Neuronal stem cell (in vitro differentiated cells): ENCODE data around the gene ROR1.

Source experiments
- DNase-seq: peaks from one replicate; pipeline ENCODE4 v3.0.0-alpha.2; 2013; ENCODE audit warnings: low spot score
- H2AFZ ChIP-seq: one replicate; pipeline ENCODE4 v1.6.1; 2013; ENCODE audit warnings: mild to moderate bottlenecking, low read length, inconsistent platforms
- H2AK5ac ChIP-seq: 2 replicates; pipeline ENCODE4 v1.6.1; 2013; ENCODE audit warnings: low read depth, mild to moderate bottlenecking, inconsistent platforms, low read length, moderate library complexity, mixed read lengths
- H2BK120ac ChIP-seq: 2 replicates; pipeline ENCODE4 v1.6.1; 2013; ENCODE audit warnings: low read depth, mild to moderate bottlenecking, inconsistent platforms, low read length, moderate library complexity, mixed read lengths
- H2BK12ac ChIP-seq: one replicate; pipeline ENCODE4 v1.6.1; 2013; ENCODE audit warnings: low read length, inconsistent platforms
- H2BK15ac ChIP-seq: 2 replicates; pipeline ENCODE4 v1.6.1; 2013; ENCODE audit warnings: mild to moderate bottlenecking, low read length, inconsistent platforms, mixed read lengths
- H2BK5ac ChIP-seq: one replicate; pipeline ENCODE4 v1.6.1; 2013; ENCODE audit warnings: inconsistent platforms, mild to moderate bottlenecking, low read length, moderate library complexity
- H3K14ac ChIP-seq: one replicate; pipeline ENCODE4 v1.6.1; 2013; ENCODE audit warnings: low read length, inconsistent platforms
- H3K18ac ChIP-seq: 2 replicates; pipeline ENCODE4 v1.6.1; 2013; ENCODE audit warnings: low read length, inconsistent platforms
- H3K23ac ChIP-seq: 2 replicates; pipeline ENCODE4 v1.6.1; 2013; ENCODE audit warnings: low read depth, mild to moderate bottlenecking, mixed read lengths, low read length, inconsistent platforms; ENCODE audit not compliant: poor library complexity
- H3K27ac ChIP-seq: replicated peaks from 3 replicates; pipeline ENCODE4 v1.5.1; 2013; ENCODE audit warnings: low read length, inconsistent platforms
- H3K27me3 ChIP-seq, 3 experiments: 2 replicates each; pipeline ENCODE4 v1.6.1; 2013; ENCODE audit warnings: low read length in 3 of 3, mild to moderate bottlenecking in 2 of 3, inconsistent platforms in 1 of 3, low read depth in 1 of 3, mixed read lengths in 1 of 3, moderate library complexity in 1 of 3; ENCODE audit not compliant: control insufficient read depth in 3 of 3, insufficient read depth in 3 of 3
- H3K36me3 ChIP-seq, 2 donors: replicated peaks in 1 of 2; 2 replicates each; pipeline ENCODE4 v1.6.1; 2013; ENCODE audit warnings: low read length in 2 of 2; ENCODE audit not compliant: control insufficient read depth in 2 of 2, insufficient read depth in 2 of 2
- H3K4ac ChIP-seq: 2 replicates; pipeline ENCODE4 v1.6.1; 2013; ENCODE audit warnings: inconsistent platforms, mild to moderate bottlenecking, low read length, moderate library complexity
- H3K4me1 ChIP-seq, 2 donors: 1 replicate in 1 of 2; 2 replicates in 1 of 2; pipeline ENCODE4 v1.6.1; 2013; ENCODE audit warnings: low read length in 2 of 2, low read depth in 1 of 2; ENCODE audit not compliant: control insufficient read depth in 2 of 2, insufficient read depth in 1 of 2
- H3K4me2 ChIP-seq: one replicate; pipeline ENCODE4 v1.6.1; 2013; ENCODE audit warnings: mild to moderate bottlenecking, low read length, inconsistent platforms; ENCODE audit not compliant: insufficient read depth, poor library complexity, severe bottlenecking
- H3K4me3 ChIP-seq, 2 donors: 2 replicates each; pipeline ENCODE4 v1.5.1; 2013; ENCODE audit warnings: low read length in 2 of 2, mild to moderate bottlenecking in 2 of 2, inconsistent platforms in 1 of 2, moderate library complexity in 1 of 2
- H3K79me1 ChIP-seq: one replicate; pipeline ENCODE4 v1.6.1; 2013; ENCODE audit warnings: low read depth, mild to moderate bottlenecking, inconsistent platforms, low read length, moderate library complexity
- H3K9ac ChIP-seq: one replicate; pipeline ENCODE4 v1.6.1; 2013; ENCODE audit warnings: mild to moderate bottlenecking, low read depth, low read length, inconsistent platforms; ENCODE audit not compliant: poor library complexity
- H3K9me3 ChIP-seq, 2 donors: replicated peaks in 1 of 2; 2 replicates each; pipeline versions ENCODE3 to v1.6.1; 2013; ENCODE audit warnings: low read length in 2 of 2, mild to moderate bottlenecking in 2 of 2, inconsistent platforms in 1 of 2, low read depth in 1 of 2, mixed read lengths in 1 of 2, moderate library complexity in 1 of 2; ENCODE audit not compliant: control insufficient read depth in 2 of 2, insufficient read depth in 1 of 2
- H4K8ac ChIP-seq: one replicate; pipeline ENCODE4 v1.6.1; 2013; ENCODE audit warnings: low read depth, mild to moderate bottlenecking, inconsistent platforms, low read length, moderate library complexity
- H4K91ac ChIP-seq: one replicate; pipeline ENCODE4 v1.6.1; 2013; ENCODE audit warnings: low read length, low read depth, mild to moderate bottlenecking, inconsistent platforms; ENCODE audit not compliant: poor library complexity
- WGBS, 2 donors: extraction: QIAGEN DNeasy Blood & Tissue Kit; methylation state at CpG; one replicate each; pipeline ENCODE4 v1.1.7; 2013; ENCODE audit warnings: missing lambda C conversion rate in 2 of 2, mixed read lengths in 1 of 2; ENCODE audit not compliant: insufficient read length in 2 of 2, insufficient replicate concordance in 1 of 2; ENCODE audit errors: extremely low coverage in 2 of 2; 5-methylcytosine and 5-hydroxymethylcytosine counted together

Gene ROR1

GRCh38 chr1:64112281-64112680 lies 338.5 kb downstream of the ROR1 start:
- H3K79me1 ChIP-seq = no peaks in the 10 kb centered on the region
- H4K8ac ChIP-seq = no peak overlapping the region
- no CpG with 5 or more reads among the region's 2 CpGs for WGBS, 2 donors
- H3K9ac ChIP-seq = no peak overlapping the region
- H3K9me3 ChIP-seq = no peaks in the 10 kb centered on the region
- H4K91ac ChIP-seq = no peak overlapping the region
- H3K27ac ChIP-seq = no peak overlapping the region
- H3K14ac ChIP-seq = no peak overlapping the region
- no peak overlapping the region for H2BK15ac ChIP-seq
- no peak overlapping the region for H3K4me2 ChIP-seq
- H2AK5ac ChIP-seq = no peak overlapping the region
- no peak for DNase-seq
- no peaks in the 10 kb centered on the region for H3K36me3 ChIP-seq
- no peaks in the 10 kb centered on the region for H3K27me3 ChIP-seq
- H3K4me3 ChIP-seq = no peak overlapping the region
- no peak overlapping the region for H3K4ac ChIP-seq
- H2BK120ac ChIP-seq = no peak overlapping the region
- peaks cover 0 to 5% of the 10 kb centered on the region in 2 donors for H3K4me1 ChIP-seq
- no peak overlapping the region for H2AFZ ChIP-seq
- no peak overlapping the region for H2BK5ac ChIP-seq
- H3K23ac ChIP-seq = no peak overlapping the region
- no peak overlapping the region for H2BK12ac ChIP-seq
- H3K18ac ChIP-seq = no peak overlapping the region

DNA sequence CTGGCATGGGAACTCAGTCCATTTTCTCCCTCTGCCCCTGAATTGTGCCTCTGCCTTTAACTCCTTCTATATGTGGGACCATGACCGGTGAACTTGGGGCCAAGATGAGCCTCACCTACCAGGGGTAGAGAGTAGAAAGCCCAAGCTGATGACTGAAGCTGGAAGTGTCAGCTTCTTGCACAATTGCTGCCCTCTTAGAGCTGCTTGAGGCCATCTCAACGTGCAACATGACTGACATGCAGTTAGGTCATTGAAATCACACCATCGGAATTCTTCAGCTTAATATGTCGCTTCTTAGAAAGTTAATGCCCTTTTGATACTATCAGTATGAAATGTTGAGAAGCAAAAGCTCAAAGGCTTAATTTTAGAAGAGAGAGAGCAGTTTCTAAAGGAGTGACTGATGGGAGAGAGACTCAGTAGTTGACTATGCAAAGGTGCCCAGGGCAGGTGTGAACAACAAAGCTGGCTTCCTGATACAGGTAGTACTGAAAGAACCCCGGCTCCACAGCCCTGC lies 340.3 kb downstream of the ROR1 start:
- Histone ChIP-seq H2AFZ (no peak overlapping the region), H3K18ac (peak overlapping the region; percentile 20), H4K8ac (no peak overlapping the region), H3K9me3 (no peaks in the 10 kb centered on the region), H3K14ac (no peak overlapping the region), H2AK5ac (no peak overlapping the region), H3K9ac (no peak overlapping the region), H2BK5ac (no peak overlapping the region), H2BK15ac (no peak overlapping the region), H4K91ac (no peak overlapping the region), H3K27me3 (no peaks in the 10 kb centered on the region), H2BK12ac (no peak overlapping the region), H3K27ac (no peak overlapping the region), H3K36me3 (no peaks in the 10 kb centered on the region), H2BK120ac (no peak overlapping the region), H3K4me2 (no peak overlapping the region), H3K79me1 (no peaks in the 10 kb centered on the region), H3K23ac (no peak overlapping the region), H3K4me3 (peak overlapping the region in 1 of 2 donors; percentile 60), H3K4ac (no peak overlapping the region), H3K4me1 (peaks cover 0 to 5% of the 10 kb centered on the region in 2 donors)
- no peak for DNase-seq
- no CpG with 5 or more reads among the region's 5 CpGs for WGBS, 2 donors

DNA sequence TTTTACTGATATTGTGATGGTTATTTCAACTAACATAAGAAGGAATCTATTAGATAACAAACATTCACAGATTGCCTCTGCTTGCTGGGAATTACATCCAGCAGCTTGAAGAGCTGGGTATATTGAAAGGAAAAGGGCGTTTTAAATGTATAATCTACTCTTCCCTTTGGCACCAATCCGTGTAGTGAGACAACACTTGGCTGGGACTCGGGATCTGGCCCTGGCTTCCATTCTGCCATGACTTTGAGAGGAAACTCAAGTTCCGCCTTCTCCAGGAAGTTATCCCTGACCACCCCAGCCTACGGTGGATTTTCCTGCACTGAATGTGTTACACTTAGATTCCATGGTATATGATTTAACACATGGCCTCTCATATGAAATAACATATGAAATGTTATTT lies 342.7 kb downstream of the ROR1 start:
- no peak overlapping the region for H4K91ac ChIP-seq
- H3K36me3 ChIP-seq = no peaks in the 10 kb centered on the region
- H3K4me3 ChIP-seq = no peak overlapping the region
- no peaks in the 10 kb centered on the region for H3K27me3 ChIP-seq
- no peak overlapping the region for H3K4ac ChIP-seq
- no peaks in the 10 kb centered on the region for H3K4me1 ChIP-seq
- DNase-seq = no peak
- H2AK5ac ChIP-seq = no peak overlapping the region
- H2AFZ ChIP-seq = no peak overlapping the region
- no peak overlapping the region for H2BK15ac ChIP-seq
- H2BK5ac ChIP-seq = no peak overlapping the region
- no peak overlapping the region for H3K4me2 ChIP-seq
- no peak overlapping the region for H3K27ac ChIP-seq
- no peak overlapping the region for H3K23ac ChIP-seq
- no peak overlapping the region for H2BK12ac ChIP-seq
- no peak overlapping the region for H3K14ac ChIP-seq
- H2BK120ac ChIP-seq = no peak overlapping the region
- H3K9me3 ChIP-seq = no peaks in the 10 kb centered on the region
- no peak overlapping the region for H3K18ac ChIP-seq
- WGBS, 2 donors = no CpG with 5 or more reads among the region's 5 CpGs
- no peaks in the 10 kb centered on the region for H3K79me1 ChIP-seq
- H3K9ac ChIP-seq = no peak overlapping the region
- no peak overlapping the region for H4K8ac ChIP-seq

DNA sequence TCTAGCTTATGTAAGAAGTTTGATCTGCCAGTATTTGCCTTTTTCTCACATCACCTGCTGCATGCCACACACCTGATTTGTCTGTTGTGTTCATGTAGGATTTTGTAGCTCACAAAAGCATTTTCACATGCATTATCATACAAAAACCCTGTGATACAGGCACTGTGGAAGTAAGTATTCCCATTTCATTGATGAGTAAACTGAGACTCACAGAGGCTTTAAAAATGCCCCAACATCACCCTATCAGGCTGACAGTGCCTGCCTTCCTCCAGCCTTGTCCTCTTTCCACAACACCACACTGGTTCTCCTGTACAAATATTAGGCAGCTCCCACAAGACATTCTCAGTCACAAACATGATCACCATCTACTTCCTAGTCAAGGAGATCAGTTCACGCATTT lies 343.7 kb downstream of the ROR1 start:
- Histone ChIP-seq H4K91ac (no peak overlapping the region), H4K8ac (no peak overlapping the region), H3K18ac (no peak overlapping the region), H2AFZ (no peak overlapping the region), H3K27ac (no peak overlapping the region), H2BK15ac (no peak overlapping the region), H3K4me3 (no peak overlapping the region), H3K9me3 (no peaks in the 10 kb centered on the region), H3K23ac (no peak overlapping the region), H3K9ac (no peak overlapping the region), H3K79me1 (no peaks in the 10 kb centered on the region), H2BK12ac (no peak overlapping the region), H3K4me1 (no peaks in the 10 kb centered on the region), H2BK5ac (no peak overlapping the region), H3K27me3 (no peaks in the 10 kb centered on the region), H3K36me3 (no peaks in the 10 kb centered on the region), H3K4ac (no peak overlapping the region), H2BK120ac (no peak overlapping the region), H3K14ac (no peak overlapping the region), H3K4me2 (no peak overlapping the region), H2AK5ac (no peak overlapping the region)
- no peak for DNase-seq
- WGBS, 2 donors = no CpG with 5 or more reads among the region's 1 CpG
